ENCODE results near the gene C5AR2.
"Not testable (repeated sequence)": the region's sequence is repeated elsewhere in the genome, so short reads cannot be mapped to it uniquely, and the experiment has no call there.

Gene C5AR2

DNA sequence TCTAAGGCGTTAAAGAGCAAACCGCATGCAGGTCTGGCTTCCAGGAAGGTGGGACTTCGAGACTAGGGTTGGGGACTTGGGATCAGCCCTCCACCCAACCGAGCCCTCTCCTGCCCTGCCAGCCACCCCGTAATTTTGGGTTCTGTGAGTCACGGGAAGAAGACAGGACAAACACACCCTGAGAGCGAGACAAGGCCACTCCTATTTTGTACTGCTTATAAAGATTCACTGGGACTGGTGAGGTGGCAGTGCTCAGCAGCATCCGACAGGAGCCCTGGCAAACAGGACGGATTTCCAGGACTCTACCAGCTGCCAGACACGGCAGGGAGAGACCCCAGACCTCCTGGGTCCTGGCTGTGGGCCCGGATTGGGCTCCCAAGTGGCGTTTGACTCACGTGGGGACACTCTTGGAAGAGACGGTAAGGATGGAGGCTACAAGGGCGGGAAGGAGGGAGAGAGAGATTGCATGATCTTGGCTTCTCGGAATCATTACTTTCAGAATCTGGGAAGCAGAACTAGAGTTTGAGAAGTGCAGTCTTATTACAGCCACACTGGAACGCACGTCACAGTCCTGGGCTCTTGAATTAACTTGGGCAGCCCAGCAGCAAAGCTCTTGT is at the start of gene C5AR2:
Gene C5AR2, plus strand, starts transcription at position 245 of the 617 bp plus-strand sequence. CDS start 8,625 bp downstream, outside the sequence.
- Histone ChIP-seq H3K9ac (ENCODE audit: low read depth in 1 of 2, low read length in 2 of 2) (no peak within 1 kb of the TSS), H3K27ac (ENCODE audit: low read depth in 2 of 2, low read length in 2 of 2) (peak within 1 kb of the TSS; percentile 39 to 48)

DNA sequence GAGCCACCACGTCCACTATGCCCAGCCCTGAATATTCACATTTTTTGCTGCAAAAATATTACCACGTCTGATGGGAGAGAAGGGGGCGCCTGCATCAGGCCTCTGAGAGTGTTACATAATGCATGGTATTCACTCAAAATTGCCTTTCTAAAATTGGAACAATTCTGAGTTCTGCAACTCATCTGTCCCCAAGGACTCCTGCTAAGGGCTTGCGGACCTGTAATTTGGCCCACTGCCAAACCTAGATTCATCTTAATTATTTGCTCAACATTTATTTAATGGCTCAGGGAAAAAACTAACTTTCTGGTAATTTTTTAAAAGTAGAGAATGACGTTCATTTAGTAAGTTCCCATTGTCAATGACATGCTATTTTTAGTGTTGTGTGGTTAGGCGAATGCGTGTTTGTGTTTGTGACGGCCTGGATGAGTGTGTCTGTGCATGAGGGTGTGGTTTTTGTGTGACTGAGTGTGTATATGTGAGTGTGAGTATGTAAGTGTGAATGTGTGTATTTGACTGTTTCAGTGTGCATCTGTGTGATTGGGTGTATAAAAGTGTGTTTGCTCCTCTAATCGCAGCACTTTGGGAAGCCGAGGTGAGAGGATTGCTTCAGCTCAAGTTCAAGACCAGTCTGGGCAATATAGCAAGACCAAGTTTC is 48.4 kb upstream of the C5AR2 start:
- Histone ChIP-seq H3K4me3 (ENCODE audit: low read length in 2 of 2) (no peak overlapping the region), H3K36me3 (ENCODE audit: control insufficient read depth in 2 of 2, insufficient read depth in 2 of 2, low read length in 2 of 2) (no peaks in the 10 kb centered on the region), H3K9me3 (ENCODE audit: control insufficient read depth in 2 of 2, low read length in 2 of 2) (no peaks in the 10 kb centered on the region), H3K4me1 (ENCODE audit: control insufficient read depth in 2 of 2, insufficient read depth in 2 of 2, low read length in 2 of 2) (no peaks in the 10 kb centered on the region), H3K27me3 (ENCODE audit: control insufficient read depth in 2 of 2, insufficient read depth in 2 of 2, low read length in 2 of 2) (no peaks in the 10 kb centered on the region), H3K9ac (ENCODE audit: low read depth in 1 of 2, low read length in 2 of 2) (no peak overlapping the region), H3K27ac (ENCODE audit: low read depth in 2 of 2, low read length in 2 of 2) (no peak overlapping the region)

More for the DNA sequence above, at the start of gene C5AR2:
- Histone ChIP-seq H3K4me3 (ENCODE audit: low read length in 2 of 2) (no peak within 1 kb of the TSS), H3K9me3 (ENCODE audit: control insufficient read depth in 2 of 2, low read length in 2 of 2) (no peaks in the 10 kb centered on the region), H3K4me1 (ENCODE audit: control insufficient read depth in 2 of 2, insufficient read depth in 2 of 2, low read length in 2 of 2) (no peaks in the 10 kb centered on the region), H3K36me3 (ENCODE audit: control insufficient read depth in 2 of 2, insufficient read depth in 2 of 2, low read length in 2 of 2) (no peaks in the 10 kb centered on the region), H3K27me3 (ENCODE audit: control insufficient read depth in 2 of 2, insufficient read depth in 2 of 2, low read length in 2 of 2) (peaks cover 0 to 5% of the 10 kb centered on the region in 2 donors)

DNA sequence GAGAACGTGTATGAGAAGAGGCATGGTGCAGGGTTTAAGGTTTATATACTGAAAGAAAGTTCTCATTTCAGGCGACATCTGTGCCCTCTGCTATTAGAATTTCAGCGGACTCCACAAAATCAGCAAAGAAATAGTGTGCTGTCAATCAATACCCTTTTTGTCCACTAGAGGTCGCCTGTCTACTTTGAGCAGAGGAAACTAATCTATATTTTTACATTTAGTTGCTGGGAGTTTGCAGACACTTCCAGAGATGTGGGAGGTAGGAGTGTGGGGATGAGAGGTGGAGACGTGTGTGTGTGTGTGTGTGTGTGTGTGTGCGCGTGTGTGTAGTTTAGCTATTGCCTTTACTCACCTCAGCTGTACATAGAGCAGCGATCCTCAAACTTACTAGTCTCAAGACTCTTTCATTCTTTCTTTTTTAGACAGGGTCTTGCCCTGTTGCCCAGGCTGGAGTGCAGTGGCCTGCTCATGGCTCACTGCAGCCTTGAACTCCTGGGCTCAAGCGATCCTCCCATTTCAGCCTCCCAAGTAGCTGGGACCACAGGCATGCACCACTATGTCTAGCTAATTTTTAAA is 47.6 kb upstream of the C5AR2 start:
- Histone ChIP-seq H3K4me3 (ENCODE audit: low read length in 2 of 2) (no peak overlapping the region), H3K27me3 (ENCODE audit: control insufficient read depth in 2 of 2, insufficient read depth in 2 of 2, low read length in 2 of 2) (no peaks in the 10 kb centered on the region), H3K36me3 (ENCODE audit: control insufficient read depth in 2 of 2, insufficient read depth in 2 of 2, low read length in 2 of 2) (no peaks in the 10 kb centered on the region), H3K4me1 (ENCODE audit: control insufficient read depth in 2 of 2, insufficient read depth in 2 of 2, low read length in 2 of 2) (peaks cover 0 to 5% of the 10 kb centered on the region in 2 donors), H3K9ac (ENCODE audit: low read depth in 1 of 2, low read length in 2 of 2) (no peak overlapping the region), H3K9me3 (ENCODE audit: control insufficient read depth in 2 of 2, low read length in 2 of 2) (no peaks in the 10 kb centered on the region), H3K27ac (ENCODE audit: low read depth in 2 of 2, low read length in 2 of 2) (no peak overlapping the region)

DNA sequence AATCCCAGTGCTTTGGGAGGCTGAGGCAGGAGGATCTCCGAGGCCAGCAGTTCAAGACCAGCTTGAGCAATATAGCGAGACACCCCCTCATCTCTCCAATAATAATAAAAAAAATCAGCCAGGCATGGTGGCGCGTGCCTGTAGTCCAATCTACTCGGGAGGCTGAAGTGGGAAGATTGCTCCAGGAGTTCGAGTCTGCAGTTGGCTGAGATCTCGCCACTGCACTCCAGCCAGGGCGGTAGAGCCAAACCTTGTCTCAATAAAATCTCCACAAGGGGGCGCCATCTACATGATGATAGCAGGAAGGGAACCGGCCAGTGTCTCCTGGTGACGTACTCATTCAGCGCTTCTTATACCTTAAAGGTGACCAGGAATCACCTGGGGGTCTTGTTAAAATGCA is 35.9 kb upstream of the C5AR2 start:
- Histone ChIP-seq H3K4me1 (ENCODE audit: control insufficient read depth in 2 of 2, insufficient read depth in 2 of 2, low read length in 2 of 2) (no peaks in the 10 kb centered on the region), H3K9ac (ENCODE audit: low read depth in 1 of 2, low read length in 2 of 2) (no peak overlapping the region), H3K27ac (ENCODE audit: low read depth in 2 of 2, low read length in 2 of 2) (no peak overlapping the region), H3K27me3 (ENCODE audit: control insufficient read depth in 2 of 2, insufficient read depth in 2 of 2, low read length in 2 of 2) (no peaks in the 10 kb centered on the region), H3K36me3 (ENCODE audit: control insufficient read depth in 2 of 2, insufficient read depth in 2 of 2, low read length in 2 of 2) (no peaks in the 10 kb centered on the region), H3K9me3 (ENCODE audit: control insufficient read depth in 2 of 2, low read length in 2 of 2) (no peaks in the 10 kb centered on the region), H3K4me3 (ENCODE audit: low read length in 2 of 2) (no peak overlapping the region)

DNA sequence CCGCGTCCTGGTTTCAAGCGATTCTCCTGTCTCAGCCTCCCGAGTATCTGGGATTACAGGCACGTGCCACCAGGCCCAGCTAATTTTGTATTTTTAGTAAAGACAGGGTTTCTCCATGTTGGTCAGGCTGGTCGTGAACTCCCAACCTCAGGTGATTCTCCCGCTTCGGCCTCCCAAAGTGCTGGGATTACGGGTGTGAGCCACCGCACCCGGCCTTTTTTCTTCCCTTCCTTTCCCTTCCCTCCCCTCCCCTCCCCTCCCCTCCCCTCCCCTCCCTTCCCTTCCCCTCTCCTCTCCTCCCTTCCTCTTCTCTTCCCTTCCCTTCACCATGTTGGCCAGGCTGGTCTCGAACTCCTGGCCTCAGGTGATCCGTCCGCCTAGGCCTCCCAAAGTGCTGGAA is 31.1 kb upstream of the C5AR2 start:
- H3K4me3 ChIP-seq (ENCODE audit: low read length in 2 of 2): not testable (repeated sequence)

DNA sequence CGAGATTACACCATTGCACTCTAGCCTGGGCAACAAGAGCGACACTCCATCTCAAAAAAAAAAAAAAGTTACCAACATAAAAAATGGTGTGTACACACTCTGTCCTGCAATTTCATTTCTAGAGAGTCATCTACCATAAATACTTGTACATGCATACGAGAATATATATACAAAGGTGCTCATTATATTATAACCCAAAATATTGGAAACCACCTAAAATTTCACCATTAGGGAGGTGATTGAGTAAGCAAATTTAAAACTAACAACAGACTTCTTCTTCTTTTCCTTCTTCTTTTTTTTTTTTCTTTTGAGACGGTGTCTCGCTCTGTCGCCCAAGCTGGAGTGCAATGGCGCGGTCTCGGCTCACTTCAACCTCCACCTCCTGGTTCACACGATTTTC is 29.7 kb upstream of the C5AR2 start:
- H3K27me3 ChIP-seq (ENCODE audit: control insufficient read depth in 2 of 2, insufficient read depth in 2 of 2, low read length in 2 of 2): no peaks in the 10 kb centered on the region

More for the DNA sequence above, 31.1 kb upstream of the C5AR2 start:
- H3K9me3 ChIP-seq (ENCODE audit: control insufficient read depth in 2 of 2, low read length in 2 of 2); H3K27me3 ChIP-seq (ENCODE audit: control insufficient read depth in 2 of 2, insufficient read depth in 2 of 2, low read length in 2 of 2); H3K27ac ChIP-seq (ENCODE audit: low read depth in 2 of 2, low read length in 2 of 2); H3K36me3 ChIP-seq (ENCODE audit: control insufficient read depth in 2 of 2, insufficient read depth in 2 of 2, low read length in 2 of 2); H3K4me1 ChIP-seq (ENCODE audit: control insufficient read depth in 2 of 2, insufficient read depth in 2 of 2, low read length in 2 of 2); H3K9ac ChIP-seq (ENCODE audit: low read depth in 1 of 2, low read length in 2 of 2): not testable (repeated sequence)

DNA sequence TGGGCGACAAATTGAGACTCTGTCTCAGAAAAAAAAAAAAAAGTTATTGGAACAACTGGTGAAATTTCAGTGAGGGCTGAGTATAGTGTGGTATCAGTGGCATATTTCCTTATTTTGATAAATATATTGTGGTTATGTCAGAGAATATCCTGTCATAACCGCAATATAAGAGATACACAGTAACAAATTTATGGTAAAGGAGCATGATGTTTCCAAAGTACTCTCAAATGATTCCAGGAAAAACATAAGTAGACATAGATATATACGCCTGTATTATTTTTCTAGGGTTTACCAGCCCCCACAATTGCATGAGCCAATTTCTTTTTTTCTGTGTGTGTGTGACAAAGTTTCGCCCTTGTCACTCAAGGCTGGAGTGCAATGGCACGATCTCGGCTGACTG is 28.0 kb upstream of the C5AR2 start:
- Histone ChIP-seq H3K27ac (ENCODE audit: low read depth in 2 of 2, low read length in 2 of 2) (no peak overlapping the region), H3K27me3 (ENCODE audit: control insufficient read depth in 2 of 2, insufficient read depth in 2 of 2, low read length in 2 of 2) (no peaks in the 10 kb centered on the region), H3K9ac (ENCODE audit: low read depth in 1 of 2, low read length in 2 of 2) (no peak overlapping the region), H3K36me3 (ENCODE audit: control insufficient read depth in 2 of 2, insufficient read depth in 2 of 2, low read length in 2 of 2) (no peaks in the 10 kb centered on the region), H3K4me3 (ENCODE audit: low read length in 2 of 2) (no peak overlapping the region), H3K4me1 (ENCODE audit: control insufficient read depth in 2 of 2, insufficient read depth in 2 of 2, low read length in 2 of 2) (no peaks in the 10 kb centered on the region), H3K9me3 (ENCODE audit: control insufficient read depth in 2 of 2, low read length in 2 of 2) (no peaks in the 10 kb centered on the region)

More for the DNA sequence above, 29.7 kb upstream of the C5AR2 start:
- no peak overlapping the region for H3K9ac ChIP-seq (ENCODE audit: low read depth in 1 of 2, low read length in 2 of 2)
- no peak overlapping the region for H3K27ac ChIP-seq (ENCODE audit: low read depth in 2 of 2, low read length in 2 of 2)
- H3K4me1 ChIP-seq (ENCODE audit: control insufficient read depth in 2 of 2, insufficient read depth in 2 of 2, low read length in 2 of 2): no peaks in the 10 kb centered on the region
- no peaks in the 10 kb centered on the region for H3K9me3 ChIP-seq (ENCODE audit: control insufficient read depth in 2 of 2, low read length in 2 of 2)
- no peak overlapping the region for H3K4me3 ChIP-seq (ENCODE audit: low read length in 2 of 2)
- H3K36me3 ChIP-seq (ENCODE audit: control insufficient read depth in 2 of 2, insufficient read depth in 2 of 2, low read length in 2 of 2): no peaks in the 10 kb centered on the region

DNA sequence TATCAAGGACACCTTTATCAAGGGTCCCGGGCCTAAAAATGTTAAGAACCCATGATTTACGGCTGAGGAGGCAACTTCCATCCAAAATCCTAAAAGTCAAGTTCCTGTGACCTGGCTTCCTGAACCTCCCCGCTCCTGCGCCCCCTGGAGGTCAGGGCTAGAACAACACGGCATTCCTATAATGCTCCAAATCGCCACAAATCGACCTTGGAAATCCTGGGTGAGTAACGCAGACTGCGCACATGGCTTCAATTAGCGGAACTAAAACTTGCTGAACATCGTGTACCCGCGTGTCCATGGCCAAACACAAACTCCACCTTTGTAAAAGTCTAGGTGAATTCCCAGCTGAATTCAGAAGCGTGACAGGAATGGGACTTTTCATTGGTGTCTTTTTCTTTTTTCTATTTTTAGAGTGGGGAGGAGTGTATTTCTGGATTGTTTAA is 26.6 kb upstream of the C5AR2 start:
- Histone ChIP-seq H3K4me3 (ENCODE audit: low read length in 2 of 2) (no peak overlapping the region), H3K9ac (ENCODE audit: low read depth in 1 of 2, low read length in 2 of 2) (no peak overlapping the region), H3K36me3 (ENCODE audit: control insufficient read depth in 2 of 2, insufficient read depth in 2 of 2, low read length in 2 of 2) (no peaks in the 10 kb centered on the region)

DNA sequence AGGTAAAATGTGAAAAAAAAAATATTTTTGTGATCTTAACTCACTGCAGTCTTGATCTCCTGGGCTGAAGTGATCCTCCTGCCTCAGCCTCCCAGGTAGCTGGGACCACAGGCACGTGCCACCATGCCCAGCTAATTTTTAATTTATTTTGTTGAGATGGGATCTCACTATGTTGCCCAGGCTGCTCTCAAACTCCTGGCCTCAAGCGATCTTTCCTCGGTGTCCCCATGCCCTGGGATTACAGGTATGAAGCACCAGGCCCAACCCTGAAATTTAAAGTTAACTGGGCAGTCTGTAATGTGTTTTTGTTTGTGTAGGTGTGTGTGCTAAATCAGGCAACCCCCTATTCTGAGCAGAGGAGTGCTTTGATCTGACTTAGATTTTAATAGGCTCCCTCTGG is 25.7 kb upstream of the C5AR2 start:
- H3K4me1 ChIP-seq (ENCODE audit: control insufficient read depth in 2 of 2, insufficient read depth in 2 of 2, low read length in 2 of 2): no peaks in the 10 kb centered on the region
- H3K9me3 ChIP-seq (ENCODE audit: control insufficient read depth in 2 of 2, low read length in 2 of 2): no peaks in the 10 kb centered on the region
- no peak overlapping the region for H3K27ac ChIP-seq (ENCODE audit: low read depth in 2 of 2, low read length in 2 of 2)
- peaks cover 0 to 2% of the 10 kb centered on the region in 2 donors for H3K27me3 ChIP-seq (ENCODE audit: control insufficient read depth in 2 of 2, insufficient read depth in 2 of 2, low read length in 2 of 2)
- H3K9ac ChIP-seq (ENCODE audit: low read depth in 1 of 2, low read length in 2 of 2): no peak overlapping the region
- H3K4me3 ChIP-seq (ENCODE audit: low read length in 2 of 2): no peak overlapping the region
- no peaks in the 10 kb centered on the region for H3K36me3 ChIP-seq (ENCODE audit: control insufficient read depth in 2 of 2, insufficient read depth in 2 of 2, low read length in 2 of 2)

More for the DNA sequence above, 26.6 kb upstream of the C5AR2 start:
- H3K27me3 ChIP-seq (ENCODE audit: control insufficient read depth in 2 of 2, insufficient read depth in 2 of 2, low read length in 2 of 2): no peaks in the 10 kb centered on the region
- H3K27ac ChIP-seq (ENCODE audit: low read depth in 2 of 2, low read length in 2 of 2): no peak overlapping the region
- no peaks in the 10 kb centered on the region for H3K9me3 ChIP-seq (ENCODE audit: control insufficient read depth in 2 of 2, low read length in 2 of 2)
- H3K4me1 ChIP-seq (ENCODE audit: control insufficient read depth in 2 of 2, insufficient read depth in 2 of 2, low read length in 2 of 2): no peaks in the 10 kb centered on the region

DNA sequence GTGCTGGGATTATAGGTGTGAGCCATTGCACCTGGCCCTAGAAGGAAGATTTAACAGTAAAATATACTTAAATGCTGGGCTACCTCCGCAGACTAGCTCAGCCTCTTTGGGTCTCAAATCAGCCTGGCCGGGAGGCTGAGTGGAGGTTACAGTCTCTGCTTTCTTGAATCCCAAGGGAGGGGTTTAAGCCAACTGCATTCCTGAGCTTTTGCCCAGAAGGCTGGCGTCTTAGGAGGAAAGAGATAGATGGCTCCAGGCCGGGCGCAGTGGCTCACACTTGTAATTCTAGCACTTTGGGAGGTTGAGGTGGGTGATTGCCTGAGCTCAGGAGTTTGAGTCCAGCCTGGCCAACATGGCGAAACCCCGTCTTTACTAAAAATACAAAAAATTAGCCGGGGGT is 22.9 kb upstream of the C5AR2 start:
- Histone ChIP-seq H3K27ac (ENCODE audit: low read depth in 2 of 2, low read length in 2 of 2) (no peak overlapping the region), H3K4me1 (ENCODE audit: control insufficient read depth in 2 of 2, insufficient read depth in 2 of 2, low read length in 2 of 2) (no peaks in the 10 kb centered on the region), H3K9ac (ENCODE audit: low read depth in 1 of 2, low read length in 2 of 2) (no peak overlapping the region), H3K36me3 (ENCODE audit: control insufficient read depth in 2 of 2, insufficient read depth in 2 of 2, low read length in 2 of 2) (no peaks in the 10 kb centered on the region), H3K4me3 (ENCODE audit: low read length in 2 of 2) (no peak overlapping the region), H3K9me3 (ENCODE audit: control insufficient read depth in 2 of 2, low read length in 2 of 2) (no peaks in the 10 kb centered on the region), H3K27me3 (ENCODE audit: control insufficient read depth in 2 of 2, insufficient read depth in 2 of 2, low read length in 2 of 2) (peaks cover 0 to 2% of the 10 kb centered on the region in 2 donors)
